Measurements from ENCODE around the gene SV2C.

DNA sequence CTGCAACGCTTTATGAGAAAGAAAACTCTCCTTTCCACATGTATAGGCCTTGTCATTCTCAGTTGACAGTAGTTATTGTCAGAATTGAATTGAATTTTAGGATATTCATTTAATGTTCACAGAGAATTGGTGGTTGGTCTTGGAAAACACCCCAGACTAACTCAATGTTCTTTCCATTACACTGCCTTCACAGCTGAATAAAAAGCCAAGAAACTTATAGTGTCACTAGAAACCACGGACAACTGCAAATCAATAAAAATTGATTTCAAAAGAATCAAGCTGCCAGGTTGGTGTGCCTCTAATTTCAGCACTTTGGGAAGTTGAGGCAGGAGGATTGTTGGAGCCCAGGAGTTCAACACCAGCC lies 281.0 kb downstream of the SV2C start:
- no peak for TF ChIP-seq POLR2A (IDR thresholded peaks at IDR 0.05)
- TF ChIP-seq, protein P1, sequence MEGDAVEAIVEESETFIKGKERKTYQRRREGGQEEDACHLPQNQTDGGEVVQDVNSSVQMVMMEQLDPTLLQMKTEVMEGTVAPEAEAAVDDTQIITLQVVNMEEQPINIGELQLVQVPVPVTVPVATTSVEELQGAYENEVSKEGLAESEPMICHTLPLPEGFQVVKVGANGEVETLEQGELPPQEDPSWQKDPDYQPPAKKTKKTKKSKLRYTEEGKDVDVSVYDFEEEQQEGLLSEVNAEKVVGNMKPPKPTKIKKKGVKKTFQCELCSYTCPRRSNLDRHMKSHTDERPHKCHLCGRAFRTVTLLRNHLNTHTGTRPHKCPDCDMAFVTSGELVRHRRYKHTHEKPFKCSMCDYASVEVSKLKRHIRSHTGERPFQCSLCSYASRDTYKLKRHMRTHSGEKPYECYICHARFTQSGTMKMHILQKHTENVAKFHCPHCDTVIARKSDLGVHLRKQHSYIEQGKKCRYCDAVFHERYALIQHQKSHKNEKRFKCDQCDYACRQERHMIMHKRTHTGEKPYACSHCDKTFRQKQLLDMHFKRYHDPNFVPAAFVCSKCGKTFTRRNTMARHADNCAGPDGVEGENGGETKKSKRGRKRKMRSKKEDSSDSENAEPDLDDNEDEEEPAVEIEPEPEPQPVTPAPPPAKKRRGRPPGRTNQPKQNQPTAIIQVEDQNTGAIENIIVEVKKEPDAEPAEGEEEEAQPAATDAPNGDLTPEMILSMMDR (IDR thresholded peaks at IDR 0.05): no peak
